ENCODE results near the gene GFOD1.

The GFOD1 gene

DNA sequence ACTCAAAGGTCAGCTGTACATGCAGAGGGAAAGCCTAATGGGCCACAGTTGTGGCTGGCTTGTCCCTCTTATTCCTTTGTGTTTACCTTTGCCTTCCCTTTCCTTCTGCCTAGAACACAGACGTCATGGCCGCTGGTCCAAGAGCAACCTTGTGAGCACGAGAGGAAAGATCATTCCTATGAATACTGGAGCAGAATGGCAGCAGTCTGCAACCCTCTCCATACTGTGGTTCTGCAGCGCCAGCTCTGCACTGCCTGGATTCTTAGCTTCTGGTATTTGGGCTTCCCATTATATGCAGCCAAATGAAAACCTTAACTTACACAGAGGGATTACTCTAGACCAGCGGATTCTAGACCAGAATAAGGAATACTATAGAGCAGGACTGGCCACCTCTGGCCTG lies 171.5 kb downstream of the GFOD1 start:
- DNase-seq (ENCODE audit: low read depth), result no peak
- TF ChIP-seq, protein P1, sequence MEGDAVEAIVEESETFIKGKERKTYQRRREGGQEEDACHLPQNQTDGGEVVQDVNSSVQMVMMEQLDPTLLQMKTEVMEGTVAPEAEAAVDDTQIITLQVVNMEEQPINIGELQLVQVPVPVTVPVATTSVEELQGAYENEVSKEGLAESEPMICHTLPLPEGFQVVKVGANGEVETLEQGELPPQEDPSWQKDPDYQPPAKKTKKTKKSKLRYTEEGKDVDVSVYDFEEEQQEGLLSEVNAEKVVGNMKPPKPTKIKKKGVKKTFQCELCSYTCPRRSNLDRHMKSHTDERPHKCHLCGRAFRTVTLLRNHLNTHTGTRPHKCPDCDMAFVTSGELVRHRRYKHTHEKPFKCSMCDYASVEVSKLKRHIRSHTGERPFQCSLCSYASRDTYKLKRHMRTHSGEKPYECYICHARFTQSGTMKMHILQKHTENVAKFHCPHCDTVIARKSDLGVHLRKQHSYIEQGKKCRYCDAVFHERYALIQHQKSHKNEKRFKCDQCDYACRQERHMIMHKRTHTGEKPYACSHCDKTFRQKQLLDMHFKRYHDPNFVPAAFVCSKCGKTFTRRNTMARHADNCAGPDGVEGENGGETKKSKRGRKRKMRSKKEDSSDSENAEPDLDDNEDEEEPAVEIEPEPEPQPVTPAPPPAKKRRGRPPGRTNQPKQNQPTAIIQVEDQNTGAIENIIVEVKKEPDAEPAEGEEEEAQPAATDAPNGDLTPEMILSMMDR (conservative IDR thresholded peaks at IDR 0.05; ENCODE audit: low read depth, low read length), result no peak
- H3K4me3 ChIP-seq (ENCODE audit: low read depth, low read length), result no peak overlapping the region

DNA sequence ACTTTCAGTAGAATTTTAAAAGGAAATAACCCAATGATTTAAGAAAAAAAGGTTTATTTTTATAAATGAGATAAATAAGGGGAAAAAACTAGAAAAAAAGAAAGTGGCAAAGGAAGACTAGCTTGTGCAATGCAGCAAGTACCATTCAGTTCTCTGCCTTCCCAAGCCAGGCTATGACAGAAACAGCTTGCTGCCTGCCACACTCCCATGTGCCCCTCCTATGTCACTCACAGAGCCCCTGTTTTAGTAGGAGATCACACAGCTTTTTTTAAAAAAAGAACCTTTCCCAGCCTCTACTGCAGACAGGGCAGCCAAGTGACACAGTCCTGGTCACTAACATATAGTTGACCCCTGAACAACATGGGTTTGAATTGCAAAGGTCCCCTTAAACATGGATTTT lies 172.6 kb downstream of the GFOD1 start:
- DNase-seq (ENCODE audit: low read depth), result no peak
- TF ChIP-seq, protein P1 (conservative IDR thresholded peaks at IDR 0.05; ENCODE audit: low read depth, low read length), result no peak
- no peak overlapping the region for H3K4me3 ChIP-seq (ENCODE audit: low read depth, low read length)

DNA sequence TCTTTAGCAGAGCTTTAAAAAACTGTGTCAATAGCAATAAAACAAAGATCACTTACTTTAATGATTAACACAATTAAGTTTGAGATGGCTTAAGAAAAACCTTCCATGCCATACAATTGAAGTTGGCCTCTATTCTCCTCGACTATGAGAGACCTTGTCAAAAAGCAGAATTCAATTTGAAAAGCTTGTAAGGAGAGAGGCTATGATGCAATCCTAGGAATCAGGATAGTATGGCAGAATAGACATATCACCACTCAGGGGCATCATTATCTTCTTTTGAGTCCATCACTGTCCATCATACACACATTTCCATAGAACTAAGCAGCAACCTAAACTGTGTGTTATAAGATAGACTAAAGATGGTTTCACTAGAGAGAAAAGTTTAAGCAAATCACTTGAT lies 176.2 kb downstream of the GFOD1 start:
- no peak for DNase-seq (ENCODE audit: low read depth)
- H3K4me3 ChIP-seq (ENCODE audit: low read depth, low read length), result no peak overlapping the region
- TF ChIP-seq, protein P1 (conservative IDR thresholded peaks at IDR 0.05; ENCODE audit: low read depth, low read length), result no peak

DNA sequence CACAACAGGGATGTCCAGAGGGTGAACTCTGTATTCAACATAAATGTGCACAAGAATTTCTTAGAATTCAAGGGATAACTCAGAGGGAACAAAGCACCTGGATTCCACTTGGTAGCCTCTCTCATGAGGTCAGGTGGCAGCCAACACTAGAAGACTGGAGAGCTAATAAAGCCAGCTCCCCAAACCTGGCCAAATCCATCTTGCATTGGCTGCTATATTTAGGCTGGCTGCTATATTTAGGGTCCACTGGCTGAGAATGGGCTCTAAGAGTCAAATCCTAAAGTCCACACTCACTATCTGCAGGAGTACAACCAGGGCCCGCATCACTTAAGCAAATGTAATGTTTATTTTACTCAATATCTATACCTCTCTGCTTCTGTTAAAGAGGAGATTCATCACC lies 179.1 kb downstream of the GFOD1 start:
- no peak for DNase-seq (ENCODE audit: low read depth)
- no peak overlapping the region for H3K4me3 ChIP-seq (ENCODE audit: low read depth, low read length)
- TF ChIP-seq, protein P1 (conservative IDR thresholded peaks at IDR 0.05; ENCODE audit: low read depth, low read length), result no peak

Data from choroid plexus epithelial cell (primary cell).